ENCODE results near the gene TRAF5.
"Not testable (repeated sequence)": the region's sequence is repeated elsewhere in the genome, so short reads cannot be mapped to it uniquely, and the experiment has no call there.

Gene TRAF5

GRCh38 chr1:211393203-211393602 lies 66.6 kb downstream of the TRAF5 start:
- no peak for TF ChIP-seq ZFX (IDR thresholded peaks at IDR 0.05; ENCODE audit: borderline replicate concordance)
- no peak for TF ChIP-seq CTCF (IDR thresholded peaks at IDR 0.05)
- H3K27ac ChIP-seq = no peak overlapping the region

DNA sequence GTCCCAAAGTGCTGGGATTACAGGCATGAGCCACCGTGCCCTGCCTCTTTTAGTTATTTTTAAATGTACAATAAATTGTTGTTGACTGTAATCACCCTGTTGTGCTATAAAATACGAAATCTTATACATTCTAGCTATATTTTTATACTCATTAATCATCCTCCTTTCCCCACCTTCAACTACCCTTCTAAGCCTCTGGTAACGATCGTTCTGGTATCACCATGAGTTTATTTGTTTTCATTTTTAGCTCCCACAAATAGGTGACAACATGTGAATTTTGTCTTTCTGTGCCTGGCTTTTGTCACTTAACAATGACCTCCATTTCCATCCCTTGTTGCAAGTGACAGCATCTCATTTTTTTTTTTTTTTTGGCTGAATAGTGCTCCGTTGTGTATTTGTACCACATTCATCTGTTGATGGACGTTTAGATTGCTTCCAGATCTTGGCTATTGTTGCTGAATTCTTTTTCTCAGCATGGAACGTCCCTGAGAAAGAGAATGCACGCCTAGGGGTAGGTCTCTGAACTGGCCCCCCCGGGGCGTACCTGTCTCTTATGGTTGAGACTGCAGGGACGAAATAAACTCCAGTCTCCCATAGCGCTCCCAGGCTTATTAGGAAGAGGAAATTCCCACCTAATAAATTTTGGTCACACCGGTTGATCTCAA lies 71.8 kb downstream of the TRAF5 start:
- not testable (repeated sequence) for H3K27ac ChIP-seq

DNA sequence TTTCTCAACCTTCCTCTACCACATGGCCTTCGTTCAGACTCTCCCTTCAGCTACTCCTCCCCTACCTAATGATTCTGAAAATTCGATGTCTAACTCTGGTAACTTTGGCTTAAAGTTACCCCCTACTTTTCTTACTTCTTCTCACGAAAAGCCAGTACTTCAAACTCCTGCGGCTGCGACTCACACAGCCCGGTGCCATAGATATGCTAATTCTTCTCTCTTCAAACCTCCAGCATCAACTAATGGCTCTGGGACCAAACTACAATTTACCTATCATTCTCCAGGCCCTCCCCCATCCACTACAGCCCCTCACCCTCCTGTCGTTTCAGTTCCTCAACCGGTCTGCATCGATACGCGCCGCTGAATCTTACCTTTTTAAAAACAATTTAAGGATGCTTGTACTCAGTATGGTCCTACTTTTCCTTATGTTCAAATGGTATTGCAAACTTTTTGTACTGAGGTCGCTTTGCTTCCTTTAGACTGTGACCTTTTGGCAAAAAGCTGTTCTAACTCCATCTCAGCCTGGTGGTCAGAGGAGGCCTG lies 73.3 kb downstream of the TRAF5 start:
- H3K27ac ChIP-seq = not testable (repeated sequence)

- H3K27ac ChIP-seq = not testable (repeated sequence)
These were observed 75.1 kb downstream of the TRAF5 start for GRCh38 chr1:211401751-211402150.

DNA sequence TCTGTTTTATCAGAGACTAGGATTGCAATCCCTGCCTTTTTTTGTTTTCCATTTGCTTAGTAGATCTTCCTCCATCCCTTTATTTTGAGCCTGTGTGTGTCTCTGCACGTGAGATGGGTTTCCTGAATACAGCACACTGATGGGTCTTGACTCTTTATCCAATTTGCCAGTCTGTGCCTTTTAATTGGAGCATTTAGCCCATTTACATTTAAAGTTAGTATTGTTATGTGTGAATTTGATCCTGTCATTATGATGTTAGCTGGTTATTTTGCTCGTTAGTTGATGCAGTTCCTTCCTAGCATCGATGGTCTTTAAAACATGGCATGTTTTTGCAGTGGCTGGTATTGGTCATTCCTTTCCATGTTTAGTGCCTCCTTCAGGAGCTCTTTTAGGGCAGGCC lies 79.5 kb downstream of the TRAF5 start:
- H3K27ac ChIP-seq = not testable (repeated sequence)

DNA sequence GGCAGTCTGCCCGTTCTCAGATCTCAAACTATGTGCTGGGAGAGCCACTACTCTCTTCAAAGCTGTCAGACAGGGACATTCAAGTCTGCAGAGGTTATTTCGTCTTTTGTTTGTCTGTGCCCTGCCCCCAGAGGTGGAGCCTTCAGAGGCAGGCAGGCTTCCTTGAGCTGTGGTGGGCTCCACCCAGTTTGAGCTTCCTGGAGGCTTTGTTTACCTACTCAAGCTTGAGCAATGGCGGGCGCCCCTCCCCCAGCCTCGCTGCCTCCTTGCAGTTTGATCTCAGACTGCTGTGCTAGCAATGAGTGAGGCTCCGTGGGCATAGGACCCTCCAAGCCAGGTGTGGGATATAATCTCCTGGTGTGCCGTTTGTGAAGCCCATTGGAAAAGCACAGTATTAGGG lies 81.1 kb downstream of the TRAF5 start:
- not testable (repeated sequence) for H3K27ac ChIP-seq

- TF ChIP-seq CTCF (IDR thresholded peaks at IDR 0.05) (no peak), ZFX (IDR thresholded peaks at IDR 0.05; ENCODE audit: borderline replicate concordance) (no peak)
- no peak overlapping the region for H3K27ac ChIP-seq
These were observed 85.0 kb downstream of the TRAF5 start for GRCh38 chr1:211411639-211412038.

DNA sequence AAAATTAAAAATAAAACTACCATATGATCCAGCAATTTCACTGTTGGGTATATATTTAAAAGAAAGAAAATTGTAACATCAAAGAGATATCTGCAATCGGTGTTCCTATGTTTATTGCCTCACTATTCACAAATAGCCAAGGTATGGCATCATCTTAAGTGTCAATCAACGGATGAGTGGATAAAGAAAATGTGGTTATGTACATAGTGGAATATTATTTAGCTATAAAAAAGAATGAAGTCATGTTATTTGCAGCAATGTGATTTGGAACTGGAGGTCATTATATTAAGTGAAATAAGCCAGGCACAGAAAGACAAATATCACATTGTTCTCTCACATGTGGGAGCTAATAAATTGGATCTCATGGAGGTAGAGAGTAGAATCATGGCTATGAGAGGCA lies 89.1 kb downstream of the TRAF5 start:
- TF ChIP-seq CTCF (IDR thresholded peaks at IDR 0.05) (no peak), ZFX (IDR thresholded peaks at IDR 0.05; ENCODE audit: borderline replicate concordance) (no peak)
- no peak overlapping the region for H3K27ac ChIP-seq

DNA sequence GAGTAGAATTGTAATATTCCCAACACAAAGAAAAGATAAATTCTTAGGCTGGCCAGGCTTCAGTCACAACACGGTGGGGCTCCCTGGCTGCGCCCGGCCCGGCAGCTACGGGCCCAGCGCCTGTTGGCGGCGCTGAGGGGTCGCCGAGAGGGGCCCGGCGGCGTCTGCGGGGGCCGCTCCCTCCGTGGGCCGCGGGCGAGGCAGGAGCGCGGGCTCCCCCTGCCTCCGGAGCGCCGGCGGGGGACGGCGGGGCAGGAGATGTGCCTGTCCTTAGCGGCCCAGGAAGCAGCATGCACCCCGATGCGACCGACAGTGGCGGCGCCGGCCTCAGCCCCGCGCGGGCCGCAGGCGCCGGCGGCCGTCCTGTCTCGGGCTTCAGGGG lies 89.6 kb downstream of the TRAF5 start:
- H3K27ac ChIP-seq = not testable (repeated sequence)

- H3K27ac ChIP-seq = not testable (repeated sequence)
These were observed 90.1 kb downstream of the TRAF5 start for GRCh38 chr1:211416628-211417323.

DNA sequence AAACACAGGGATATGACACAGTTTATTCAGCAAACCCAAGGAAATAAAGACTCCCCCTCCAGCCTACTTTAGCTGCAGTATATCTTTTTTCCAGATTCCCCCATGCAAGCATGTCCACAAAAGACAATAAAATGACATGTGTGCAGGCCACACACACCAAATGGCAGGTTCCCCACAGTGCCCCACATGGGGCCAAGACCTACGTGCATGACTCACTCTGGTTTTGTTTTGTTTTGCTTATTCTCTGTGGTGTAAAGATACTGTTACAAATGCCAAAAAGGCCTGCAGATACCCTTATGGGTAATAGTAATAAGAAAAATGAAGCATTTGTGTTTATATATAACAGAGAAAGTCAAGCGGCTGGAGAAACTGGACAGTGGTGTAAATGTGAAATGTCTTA lies 93.8 kb downstream of the TRAF5 start:
- TF ChIP-seq CTCF (IDR thresholded peaks at IDR 0.05) = no peak
- no peak for TF ChIP-seq ZFX (IDR thresholded peaks at IDR 0.05; ENCODE audit: borderline replicate concordance)
- no peak overlapping the region; the same call in 1 of the 2 replicates for H3K27ac ChIP-seq
